ENCODE data around the gene ERBB2. TPM values are rescaled to one million over a fixed set of nuclear protein-coding genes. Genes with fewer than 3 reads are reported as not detected.
A peak's percentile ranks its signal among the peaks of the same experiment; 100 is the strongest.

The ERBB2 gene
- total RNA-seq, 2 donors from 2014 or later, result 73.5 to 85.5 TPM

- H3K27ac ChIP-seq, result peak within 1 kb of the TSS in 1 of 2 donors; percentile 17
- H3K36me3 ChIP-seq, result no peaks in the 10 kb centered on the region
- no peak for DNase-seq (ENCODE audit: low spot score)
- H3K4me3 ChIP-seq, result peak within 1 kb of the TSS; percentile 24 to 33
- no peak for TF ChIP-seq CTCF (IDR thresholded peaks at IDR 0.05)
- no peaks in the 10 kb centered on the region for H3K9me3 ChIP-seq
- peaks cover 4 to 5% of the 10 kb centered on the region in 2 donors for H3K27me3 ChIP-seq
- peaks cover 0 to 39% of the 10 kb centered on the region in 2 donors for H3K4me1 ChIP-seq
These were observed 38.1 kb downstream of the ERBB2 start, which contains the start of gene GRB7 for GRCh38 chr17:39737760-39738567. Gene GRB7 (plus strand): TSS chr17:39737938. CDS start chr17:39742302, 4,364 bp downstream.

- H3K9me3 ChIP-seq, result no peaks in the 10 kb centered on the region
- peak overlapping the region in 1 of 2 donors; percentile 17 for H3K27ac ChIP-seq
- no peaks in the 10 kb centered on the region for H3K36me3 ChIP-seq
- peaks cover 4 to 5% of the 10 kb centered on the region in 2 donors for H3K27me3 ChIP-seq
- H3K4me3 ChIP-seq, result peak overlapping the region; percentile 24 to 33
- DNase-seq (ENCODE audit: low spot score), result no peak
- peaks cover 0 to 39% of the 10 kb centered on the region in 2 donors for H3K4me1 ChIP-seq
- TF ChIP-seq CTCF (IDR thresholded peaks at IDR 0.05), result no peak
These were observed 38.7 kb downstream of the ERBB2 start for GRCh38 chr17:39738568-39738901.

- Histone ChIP-seq H3K27me3 (peaks cover 4 to 5% of the 10 kb centered on the region in 2 donors), H3K36me3 (no peaks in the 10 kb centered on the region), H3K9me3 (no peaks in the 10 kb centered on the region), H3K4me3 (peak overlapping the region in 1 of 2 donors; percentile 33), H3K4me1 (peaks cover 0 to 39% of the 10 kb centered on the region in 2 donors), H3K27ac (peak overlapping the region in 1 of 2 donors; percentile 17)
- no peak for TF ChIP-seq CTCF (IDR thresholded peaks at IDR 0.05)
- DNase-seq (ENCODE audit: low spot score), result no peak
These were observed 39.4 kb downstream of the ERBB2 start for GRCh38 chr17:39738983-39739884.

- peaks cover 4 to 5% of the 10 kb centered on the region in 2 donors for H3K27me3 ChIP-seq
- no peak for DNase-seq (ENCODE audit: low spot score)
- H3K4me3 ChIP-seq, result peak overlapping the region in 1 of 2 donors; percentile 33
These were observed 40.1 kb downstream of the ERBB2 start for GRCh38 chr17:39739885-39740356.

More at GRCh38 chr17:39739885-39740356, 40.1 kb downstream of the ERBB2 start:
- H3K27ac ChIP-seq, result no peak overlapping the region
- no peaks in the 10 kb centered on the region for H3K9me3 ChIP-seq
- TF ChIP-seq CTCF (IDR thresholded peaks at IDR 0.05), result no peak
- no peaks in the 10 kb centered on the region for H3K36me3 ChIP-seq
- H3K4me1 ChIP-seq, result peaks cover 0 to 39% of the 10 kb centered on the region in 2 donors

All from right atrium auricular region (tissue), 2 donors.